Sigmoid colon (tissue), 4 donors: ENCODE measurements around the gene CYP26B1.
"Not testable (repeated sequence)": the region's sequence is repeated elsewhere in the genome, so short reads cannot be mapped to it uniquely, and the experiment has no call there.

Experiments used
- CTCF ChIP-seq, 4 experiments: fragments of 450-650 bp in 3 of 4; fragments of 200-600 bp in 1 of 4; IDR thresholded peaks; one replicate each; pipeline ENCODE4 v1.5.1; 2016 to 2019; ENCODE audit warnings: antibody characterized with exemption in 4 of 4, mild to moderate bottlenecking in 3 of 4, moderate library complexity in 2 of 4
- POLR2A ChIP-seq, 2 donors: fragments of 450-650 bp; IDR thresholded peaks; one replicate each; pipeline ENCODE4 v1.6.1; 2016; ENCODE audit warnings: antibody characterized with exemption in 2 of 2, mild to moderate bottlenecking in 2 of 2, moderate library complexity in 2 of 2
- POLR2AphosphoS5 ChIP-seq, 4 donors: sonication (generic); formaldehyde crosslinking; IDR thresholded peaks; one replicate each; pipeline ENCODE4 v1.6.1; 2017; ENCODE audit warnings: antibody characterized with exemption in 4 of 4

- TF ChIP-seq POLR2A, CTCF, POLR2AphosphoS5 (IDR thresholded peaks at IDR 0.05): not testable (repeated sequence)
These were observed 60.6 kb downstream of the CYP26B1 start for GRCh38 chr2:72086871-72087633.
